ENCODE data around the gene SORCS3.

Gene SORCS3

DNA sequence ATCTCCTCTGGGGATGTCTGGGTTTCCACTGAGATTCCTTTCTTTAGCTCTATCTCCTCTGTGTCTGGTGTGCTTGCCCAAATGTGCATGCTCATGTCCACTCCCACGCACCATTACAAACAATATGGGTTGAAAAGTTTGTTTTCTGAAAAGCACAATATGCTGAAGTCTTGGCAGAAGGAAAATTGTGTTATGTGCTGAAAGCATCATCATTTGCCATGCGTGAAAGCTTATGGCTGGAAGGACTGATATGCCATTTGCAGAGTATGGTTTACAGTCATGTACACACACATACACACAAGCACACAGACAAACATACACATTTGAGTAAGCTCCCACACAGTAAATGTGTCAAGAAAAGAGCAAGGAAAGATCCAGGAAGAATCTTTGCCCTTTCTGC, 231.6 kb downstream of the SORCS3 start:
- no peak for DNase-seq

DNA sequence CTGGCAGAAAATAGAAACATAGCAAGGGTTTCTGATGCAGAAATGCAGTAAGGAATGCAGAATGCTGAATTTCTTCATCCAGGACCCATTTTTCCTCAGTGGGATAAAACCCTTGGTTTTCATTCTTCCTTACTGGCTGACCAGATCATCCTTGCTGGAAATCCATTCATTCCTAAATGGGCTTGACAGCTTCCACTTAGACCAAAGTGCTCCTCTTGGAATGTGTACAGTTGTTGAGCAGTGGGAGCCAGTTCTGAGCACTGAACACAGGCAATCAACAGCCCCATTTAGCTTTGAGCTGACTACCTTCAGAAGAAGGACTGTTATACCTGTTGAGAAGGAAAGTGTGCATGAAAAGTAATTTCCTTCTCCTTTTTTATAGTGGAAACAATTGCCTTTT, 232.1 kb downstream of the SORCS3 start:
- no peak for DNase-seq

DNA sequence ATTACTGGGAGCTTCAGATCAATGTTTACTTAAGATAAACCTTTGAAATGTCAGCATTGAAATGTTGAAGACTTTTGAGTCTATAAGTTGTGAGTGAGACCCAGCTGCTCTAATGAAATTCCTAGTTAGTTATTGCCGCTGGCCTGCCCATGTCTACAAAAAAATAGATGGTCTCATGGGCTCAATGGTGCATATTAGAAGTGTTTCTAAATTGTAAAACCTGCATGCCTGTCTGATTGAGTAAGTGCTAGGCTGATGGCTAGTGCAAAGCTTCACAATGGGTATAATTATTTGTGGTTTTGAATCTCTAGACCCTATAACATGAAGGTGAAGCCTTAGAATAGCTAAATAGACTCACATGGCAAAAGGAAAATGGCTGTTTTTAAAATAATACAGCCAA, 234.5 kb downstream of the SORCS3 start:
- no peak for DNase-seq

DNA sequence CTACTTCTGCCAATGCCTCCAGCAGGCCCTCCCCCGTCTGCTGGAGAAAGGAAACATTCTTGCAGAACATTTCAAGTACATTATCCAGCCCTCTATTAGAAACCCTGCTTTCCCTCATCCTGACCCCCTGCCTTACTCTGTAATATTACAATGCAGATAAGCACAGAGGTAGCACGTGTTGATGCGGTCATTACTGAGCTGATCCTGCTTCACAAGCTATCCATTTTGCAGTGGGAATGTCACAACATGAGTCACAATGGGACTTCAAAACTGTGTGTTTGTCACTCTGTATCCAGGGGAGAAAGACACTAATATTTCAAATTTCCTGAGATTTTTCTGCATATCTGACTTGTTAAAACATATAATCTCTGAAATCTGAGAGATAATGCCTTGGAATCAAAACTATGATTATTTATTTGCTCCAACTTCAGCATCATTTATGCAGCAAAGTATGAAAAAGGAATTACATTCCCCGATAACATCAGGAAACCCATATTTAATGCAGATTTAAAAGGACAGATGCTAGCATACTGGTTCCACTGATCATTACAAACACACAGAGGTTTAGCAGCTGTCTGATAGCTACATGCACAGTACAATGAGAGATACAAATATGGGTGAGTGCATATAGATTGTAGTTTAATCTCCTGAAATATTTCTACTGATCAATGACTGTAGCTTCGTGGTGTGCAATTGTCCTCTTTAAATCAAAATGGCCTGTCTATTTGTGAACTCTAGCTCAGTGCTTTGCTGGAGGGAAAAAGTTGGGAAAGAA, 239.7 kb downstream of the SORCS3 start:
- no peak for DNase-seq

DNA sequence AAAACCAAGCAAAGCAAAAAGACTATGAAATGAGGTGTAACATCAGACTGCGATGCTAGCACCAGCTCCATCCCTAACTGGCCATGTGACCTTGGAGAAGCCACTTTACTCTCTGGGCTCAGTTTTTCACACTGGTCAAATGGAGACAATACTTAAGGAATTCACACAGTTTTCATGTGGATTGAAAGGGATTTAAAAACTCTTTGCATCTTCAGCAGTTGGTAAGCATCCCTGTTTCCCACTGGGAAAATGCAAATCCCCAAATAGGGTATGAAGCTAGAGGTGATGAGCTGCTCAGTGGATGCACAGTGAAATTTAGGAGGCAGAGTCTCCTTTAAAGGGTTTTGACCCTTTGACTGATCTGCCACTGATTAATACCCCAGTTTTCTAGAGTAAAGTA, 240.7 kb downstream of the SORCS3 start:
- DNase-seq, result no peak

DNA sequence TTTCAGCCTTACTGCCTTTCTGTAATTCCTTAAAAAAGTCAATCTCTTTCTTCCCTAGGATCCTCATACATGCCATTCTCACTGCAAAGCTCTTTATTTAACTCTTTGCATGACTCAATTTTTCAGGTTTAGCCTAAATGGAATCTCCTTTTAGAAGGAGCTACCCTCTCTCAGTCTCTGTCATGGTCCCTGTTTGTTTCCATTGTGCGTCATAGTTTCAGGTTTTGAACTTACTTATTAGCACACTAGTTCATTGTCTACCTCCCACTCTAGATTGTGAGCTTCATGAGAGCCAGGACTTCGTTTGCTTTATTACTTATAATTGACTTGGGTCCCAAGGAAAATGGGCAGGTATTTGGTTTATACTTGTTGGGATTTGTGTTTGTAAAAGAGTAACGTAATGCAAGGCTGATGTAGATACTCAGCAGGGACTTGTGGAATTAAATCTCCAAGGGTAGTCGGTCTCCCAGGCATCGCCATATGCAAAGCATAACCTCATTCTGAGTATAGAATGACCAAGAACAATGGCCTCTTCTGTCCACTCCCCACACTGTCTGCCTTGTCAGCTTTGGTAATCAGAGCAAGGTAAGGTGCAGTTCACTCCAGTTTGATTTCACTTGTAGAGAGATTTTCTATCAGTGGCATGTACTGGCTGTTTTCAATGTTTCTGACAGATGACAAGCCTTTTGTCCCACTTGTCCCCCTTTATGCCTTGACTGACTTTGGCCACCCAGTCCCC, 252.0 kb downstream of the SORCS3 start:
- no peak for DNase-seq

DNA sequence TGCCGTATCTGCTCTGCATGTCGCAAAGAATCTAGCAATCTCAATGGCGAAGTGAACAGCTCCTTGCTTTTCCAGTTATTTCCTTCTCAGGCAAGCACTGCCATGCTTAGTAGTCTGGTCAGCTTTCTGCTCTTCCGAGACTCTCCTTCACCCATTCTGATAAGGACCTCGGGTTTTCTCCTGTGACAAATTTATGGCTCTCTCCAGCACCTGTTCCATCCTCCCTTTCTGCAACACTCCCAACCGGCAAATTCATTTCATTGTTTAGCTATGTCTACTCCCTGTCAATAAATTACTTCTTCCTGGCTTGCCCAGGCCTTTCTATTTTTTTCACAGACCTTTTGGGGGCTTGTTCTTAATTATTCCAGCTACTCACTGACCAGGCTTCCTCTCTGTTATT, 252.6 kb downstream of the SORCS3 start:
- DNase-seq, result no peak

DNA sequence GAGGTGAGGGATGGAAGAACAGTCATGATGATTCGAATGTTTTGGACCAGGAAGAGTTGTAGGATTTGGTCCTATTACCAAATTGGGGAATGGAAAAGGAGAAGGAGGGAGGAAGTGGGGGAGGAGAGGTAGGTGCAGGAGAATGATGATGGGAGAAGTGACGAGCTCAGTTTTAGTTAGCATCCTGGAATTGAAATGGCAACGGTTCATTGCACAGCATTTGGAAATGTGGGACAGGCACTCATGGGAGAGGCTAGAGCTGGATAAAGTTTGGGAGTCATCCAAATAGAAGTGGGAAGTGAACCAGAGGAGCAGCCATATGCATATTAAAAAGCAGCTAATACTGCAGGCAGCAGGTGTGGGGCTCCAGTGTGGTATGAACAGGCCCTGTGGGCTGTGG, 253.6 kb downstream of the SORCS3 start:
- no peak for DNase-seq

DNA sequence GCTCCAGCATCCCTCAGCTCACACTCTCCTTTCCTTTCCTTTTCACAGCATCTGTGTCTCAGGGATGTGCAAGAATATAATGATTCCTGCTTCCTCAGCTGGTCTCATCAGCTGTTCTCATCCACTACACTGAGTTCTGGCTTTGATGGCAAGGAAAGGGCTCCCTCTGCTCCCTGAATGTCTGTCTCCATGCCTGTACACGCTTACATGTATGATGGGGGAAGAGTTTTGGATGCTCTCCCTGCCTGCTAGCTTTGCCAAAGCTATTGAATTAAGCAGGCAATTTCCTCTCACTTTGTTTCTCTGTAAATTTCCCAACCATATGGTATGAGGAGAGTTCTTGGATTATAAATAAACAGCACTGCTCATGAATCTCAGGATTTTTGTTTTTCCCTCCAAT, 254.5 kb downstream of the SORCS3 start:
- no peak for DNase-seq

DNA sequence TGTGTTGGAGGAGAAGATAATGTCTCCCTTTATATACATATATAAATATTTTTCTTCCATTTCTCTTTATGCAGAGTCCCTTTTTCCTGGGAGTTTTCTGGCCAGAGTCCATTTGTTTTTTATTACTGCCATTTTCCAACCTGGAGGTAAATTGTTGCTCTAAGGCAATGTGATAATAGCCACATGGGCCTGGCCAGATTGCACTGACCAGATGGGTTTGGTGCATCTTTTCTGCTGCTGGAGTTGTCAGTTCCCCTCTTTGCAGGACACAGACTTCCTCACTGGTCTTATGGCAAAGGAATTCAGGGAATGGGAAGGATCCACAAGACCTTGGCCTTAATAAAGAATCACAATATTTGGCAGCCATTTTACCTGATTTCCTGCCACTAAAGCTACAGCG, 254.9 kb downstream of the SORCS3 start:
- no peak for DNase-seq

DNA sequence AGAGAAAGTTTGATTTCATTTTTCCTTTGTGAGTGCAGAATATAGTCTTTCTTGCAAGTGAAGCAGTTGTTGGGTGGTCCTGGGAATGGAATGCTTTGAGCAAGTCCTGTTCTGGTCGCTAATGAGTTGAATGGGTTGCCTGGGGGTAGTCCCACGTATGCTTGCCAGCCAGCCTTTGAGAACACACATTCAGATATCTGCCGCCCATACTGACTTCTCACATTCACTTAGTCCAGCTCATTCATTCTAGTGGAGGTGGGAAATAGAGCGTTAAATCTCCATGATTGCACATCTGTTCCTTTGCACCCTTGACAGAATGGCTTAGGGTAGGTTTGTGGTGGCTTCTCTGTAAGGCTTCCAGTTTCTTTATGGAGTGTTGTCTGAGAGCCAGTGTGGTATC, 256.6 kb downstream of the SORCS3 start:
- no peak for DNase-seq

DNA sequence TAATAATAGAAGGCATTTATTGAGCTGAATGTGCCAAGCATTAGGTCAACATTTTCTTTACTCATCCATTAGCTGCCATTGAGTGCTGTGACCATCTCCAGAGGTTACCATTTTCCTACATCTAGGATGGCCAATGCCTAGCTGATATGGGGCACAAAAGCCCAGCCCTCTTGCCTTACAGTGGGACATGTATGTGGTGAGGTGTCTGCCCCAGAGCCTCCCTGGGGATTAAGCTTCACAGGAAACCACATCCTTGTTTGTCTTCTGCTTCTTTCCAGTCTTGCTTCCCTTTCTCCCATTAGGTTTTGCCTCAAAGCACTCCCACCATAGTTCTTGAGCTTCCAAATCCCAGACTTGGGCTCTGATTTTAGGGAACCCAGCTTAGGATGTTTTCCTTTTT, 258.7 kb downstream of the SORCS3 start:
- no peak for DNase-seq

DNA sequence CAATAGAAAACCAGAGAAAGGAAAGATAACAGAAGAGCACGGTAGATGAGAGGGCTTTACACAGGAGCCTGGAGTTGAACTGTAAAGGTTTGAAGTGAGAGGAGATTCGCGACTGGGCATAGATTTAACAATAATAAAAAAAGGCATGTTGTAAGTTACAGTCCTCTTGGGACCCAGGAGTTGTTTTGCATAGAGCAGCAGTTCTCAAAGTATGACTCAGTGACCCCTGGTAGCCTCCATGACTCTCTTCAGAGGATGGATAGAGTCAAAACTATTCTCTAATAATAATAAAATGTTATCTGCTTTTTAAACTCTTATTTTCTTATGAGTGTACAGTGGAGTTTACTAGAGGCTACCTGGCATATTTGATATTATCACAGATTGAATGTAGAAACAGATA, 262.3 kb downstream of the SORCS3 start:
- DNase-seq, result no peak

DNA sequence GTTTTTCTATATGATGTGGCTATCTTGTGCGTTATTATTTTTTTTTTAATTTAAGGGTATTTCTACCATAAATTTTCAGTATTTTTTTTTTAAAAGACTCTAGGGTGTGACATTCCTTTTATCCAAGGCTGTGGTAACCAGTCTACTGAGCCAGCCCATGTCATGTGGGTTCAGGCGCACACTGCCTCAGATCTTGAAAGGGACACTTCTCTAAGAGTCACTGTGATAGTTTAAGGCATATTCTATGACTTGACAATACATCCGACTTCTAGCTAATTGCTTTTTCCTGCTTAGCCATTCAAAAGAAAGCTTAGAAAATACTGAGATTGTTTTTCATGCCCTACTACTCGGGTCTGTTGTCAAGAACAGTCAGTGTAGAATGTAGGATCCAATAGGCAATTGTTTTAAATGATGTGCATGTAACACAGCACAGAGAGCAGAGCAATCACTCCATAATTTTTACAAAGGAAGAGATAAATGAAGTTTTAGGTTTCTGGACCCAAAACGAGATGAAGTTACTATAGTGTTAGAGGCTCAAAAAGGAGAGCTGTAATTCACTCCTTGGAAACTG, 263.7 kb downstream of the SORCS3 start:
- DNase-seq, result no peak

DNA sequence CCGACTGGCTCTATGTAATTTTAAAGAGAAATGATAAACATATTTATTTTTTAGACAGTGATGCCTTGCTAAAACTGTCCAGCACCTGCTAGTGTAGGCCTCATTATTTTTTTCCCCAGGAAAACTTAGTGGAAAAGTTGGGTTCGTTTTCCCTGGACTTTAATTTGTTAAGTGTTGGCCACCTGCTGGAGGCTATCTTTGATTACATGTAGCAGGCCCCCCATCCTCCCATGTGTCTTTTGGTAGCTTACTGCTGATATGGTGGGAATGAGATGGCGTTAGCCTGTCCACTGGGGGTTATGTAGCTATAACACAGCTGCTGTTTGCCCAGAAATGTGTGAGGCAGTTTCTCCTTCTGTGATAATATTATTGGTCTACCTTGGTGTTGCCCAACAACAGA, 265.0 kb downstream of the SORCS3 start:
- no peak for DNase-seq

DNA sequence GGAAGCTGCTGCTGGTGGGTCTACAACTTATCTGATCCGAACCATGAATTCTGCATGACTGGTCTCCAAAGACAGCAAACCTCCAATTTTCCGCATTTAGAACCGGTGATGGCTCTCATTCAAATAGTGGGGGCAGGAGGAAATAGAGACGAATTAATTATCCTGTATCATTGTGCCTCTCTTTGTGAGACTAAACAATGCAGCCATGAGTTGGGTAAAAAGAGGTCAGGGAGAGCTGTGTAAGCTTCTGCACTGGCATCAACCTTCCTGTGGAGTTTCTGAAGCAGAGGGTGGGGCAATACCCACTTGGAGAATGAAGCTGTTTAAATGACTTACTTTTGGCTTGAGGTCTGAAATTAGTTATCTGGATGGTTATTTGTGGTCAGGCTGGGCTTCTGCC, 266.4 kb downstream of the SORCS3 start:
- no peak for DNase-seq

DNA sequence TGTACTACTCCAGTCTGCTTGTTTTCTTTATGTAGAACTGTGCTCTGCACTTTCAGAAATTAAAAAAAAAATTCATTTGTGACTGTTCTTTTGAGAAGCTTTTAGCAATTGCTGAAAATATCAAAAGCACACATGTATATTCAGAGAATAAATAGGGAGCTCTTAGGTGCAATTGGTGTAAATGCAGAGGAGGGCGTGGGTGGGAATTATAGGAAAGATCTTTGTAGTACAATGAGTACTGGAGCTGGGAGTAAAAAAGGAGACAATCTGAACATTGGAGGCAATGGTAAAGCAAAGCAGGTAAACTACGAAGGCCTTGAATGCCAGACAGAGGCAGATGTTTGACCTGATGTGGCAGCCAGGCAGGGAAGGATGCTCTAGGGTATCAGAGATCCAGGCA, 267.5 kb downstream of the SORCS3 start:
- DNase-seq, result no peak

DNA sequence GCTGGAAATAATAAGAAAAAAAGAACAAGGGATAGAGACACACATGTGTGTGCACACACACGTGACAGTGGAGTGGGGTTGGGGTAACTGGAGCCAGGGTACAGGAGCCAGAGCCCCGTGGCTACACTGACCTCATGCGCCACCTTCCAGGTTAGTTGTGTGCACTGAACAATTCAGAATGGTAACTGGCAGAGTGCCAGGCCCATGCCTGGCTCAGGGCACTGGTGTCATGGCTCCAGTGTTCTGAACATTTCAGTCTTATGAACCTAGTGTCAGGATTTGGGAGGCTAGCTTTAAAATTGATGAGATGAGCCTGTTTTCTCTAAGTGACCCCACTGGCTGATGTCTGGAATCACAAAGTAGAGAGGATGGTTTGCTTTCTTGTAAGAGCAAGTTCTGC, 269.6 kb downstream of the SORCS3 start:
- no peak for DNase-seq

DNA sequence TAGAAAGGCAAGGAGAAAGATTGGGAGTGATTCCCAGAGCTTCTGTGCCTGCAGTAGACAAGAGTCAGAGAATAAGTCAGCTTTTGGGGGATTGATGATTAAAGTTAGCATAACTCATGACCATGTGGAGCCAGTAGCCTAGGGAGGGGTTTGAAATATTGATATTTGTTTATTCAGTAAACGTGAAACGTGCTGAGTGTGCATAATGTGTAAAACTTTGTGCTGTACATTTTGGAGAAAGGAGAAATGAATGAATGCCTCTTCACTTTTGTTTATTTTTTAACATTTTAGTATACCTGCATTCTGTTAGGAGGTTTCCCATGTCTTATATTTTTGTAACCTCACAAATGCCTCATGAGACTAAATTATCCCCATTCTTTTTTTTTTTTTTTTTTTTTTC, 272.3 kb downstream of the SORCS3 start:
- no peak for DNase-seq

DNA sequence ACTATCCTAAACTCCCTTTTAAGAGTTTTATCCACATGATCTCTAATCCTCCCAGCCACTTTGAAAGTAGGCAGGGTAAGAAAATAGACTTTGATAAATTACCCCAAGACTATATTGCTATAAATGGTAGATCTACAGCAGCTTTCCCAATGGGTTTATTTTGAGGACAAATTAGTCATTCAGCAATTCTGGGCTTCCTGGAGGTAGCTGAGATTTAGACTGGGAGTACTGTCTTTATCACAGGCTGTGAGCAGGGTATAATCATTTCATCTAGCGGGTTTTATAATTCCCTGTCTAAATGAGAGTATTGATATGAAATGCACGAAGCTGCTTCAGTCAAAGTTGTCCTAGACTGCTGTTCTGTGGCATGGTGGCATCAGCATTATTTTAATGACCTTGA, 279.4 kb downstream of the SORCS3 start:
- DNase-seq, result no peak

DNA sequence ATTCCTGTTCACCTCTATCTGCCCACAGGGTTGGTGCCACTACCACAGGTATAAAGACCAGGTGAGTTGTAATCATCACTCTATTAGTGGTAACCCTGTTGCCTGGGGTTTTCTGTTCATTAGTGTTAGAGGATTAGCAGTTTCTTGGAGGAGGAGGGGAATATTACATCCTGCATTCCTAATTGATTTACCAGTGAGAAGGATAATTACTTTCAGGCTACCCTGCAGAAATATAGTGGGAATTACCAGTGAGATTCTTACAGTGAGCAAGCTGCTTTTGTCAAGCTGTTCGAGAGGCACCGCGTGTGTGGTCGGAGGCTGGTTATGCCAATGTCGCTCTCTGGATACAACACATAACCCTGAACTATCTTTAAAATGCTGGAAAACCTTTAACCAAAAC, 280.7 kb downstream of the SORCS3 start:
- DNase-seq, result no peak

DNA sequence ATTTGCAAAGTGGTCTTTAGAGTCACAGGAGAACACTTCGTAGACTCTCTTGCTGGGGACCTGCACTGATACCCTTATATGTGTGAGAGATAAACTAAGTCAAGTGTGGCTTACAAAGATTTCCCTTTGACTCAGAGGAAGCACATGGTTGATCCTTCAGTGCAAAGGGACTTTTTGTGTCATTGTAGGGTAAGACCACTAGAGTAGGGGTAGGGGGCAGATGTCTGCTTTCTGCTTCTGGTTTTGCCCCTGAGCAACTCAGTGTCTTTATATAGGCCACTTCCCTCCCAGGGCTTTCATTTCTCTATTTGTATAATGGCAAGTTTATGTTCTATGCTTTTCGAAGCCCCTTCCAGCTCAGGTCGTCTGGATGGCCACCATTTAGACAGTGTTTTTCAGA, 281.7 kb downstream of the SORCS3 start:
- no peak for DNase-seq

DNA sequence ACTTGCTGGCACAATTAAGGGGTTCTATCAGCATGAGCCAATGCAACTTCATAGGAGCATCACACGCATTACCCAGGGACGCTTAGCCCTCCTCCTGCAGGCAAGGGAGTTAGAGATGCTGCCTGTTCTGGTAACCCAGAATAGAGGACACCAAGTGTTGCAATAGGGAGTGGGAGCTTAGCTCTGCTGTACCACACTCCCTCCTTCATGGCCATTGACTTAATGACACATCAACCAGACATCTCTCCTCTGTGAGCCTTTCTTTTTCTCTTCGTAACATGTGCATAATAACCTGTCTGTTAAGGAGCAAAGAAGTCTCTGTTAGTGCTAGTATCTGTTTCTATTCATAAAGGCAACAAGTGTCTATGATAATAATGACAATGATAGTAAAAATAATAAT, 282.4 kb downstream of the SORCS3 start:
- no peak for DNase-seq

DNA sequence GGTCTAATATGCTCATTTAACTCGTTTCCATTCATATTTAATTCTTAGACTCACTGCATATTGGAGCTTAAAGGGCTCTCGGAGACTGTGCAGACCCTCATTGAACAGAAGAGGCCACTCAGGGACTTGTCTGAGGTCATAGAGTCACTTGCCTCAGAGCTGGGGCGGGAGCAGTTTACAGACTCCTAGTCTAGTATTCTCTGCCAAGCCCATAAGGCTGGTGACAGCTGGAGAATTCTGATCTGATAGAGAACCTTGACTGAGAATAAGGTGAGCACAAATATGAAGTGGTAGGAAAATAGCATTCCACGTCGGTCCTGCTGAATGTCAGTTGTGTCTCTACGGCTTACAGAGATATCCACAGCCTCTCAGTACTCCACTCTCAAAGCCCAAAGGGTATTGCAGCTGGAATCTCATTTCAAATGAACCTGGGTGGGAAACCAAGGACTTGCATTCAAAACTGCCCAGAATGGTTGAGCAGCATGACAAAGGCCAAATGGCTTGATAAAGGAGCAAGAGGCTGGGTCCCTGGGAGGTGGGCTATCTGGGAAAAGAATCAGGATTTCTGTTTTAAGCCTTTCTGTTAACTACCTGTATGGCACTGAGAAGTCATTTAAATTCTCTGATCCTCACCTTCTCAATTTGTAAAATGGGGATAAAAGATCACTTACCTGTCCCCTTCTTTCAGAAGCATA, 283.2 kb downstream of the SORCS3 start:
- DNase-seq, result no peak

Measured in NCI-H1092 (cell line).